H1 (cell line): ENCODE data around the gene TNNI3. TPM values are rescaled to one million over a fixed set of nuclear protein-coding genes. Genes with fewer than 3 reads are reported as not detected.

ENCODE experiments used
- CTCF ChIA-PET: fragments of 300-600 bp; sonication (Branson Sonifier 250); formaldehyde crosslinking; loops from one replicate; lab custom pipeline; 2021; ENCODE audit not compliant: partially characterized antibody; lab: Charles Lee
- POLR2A ChIA-PET: fragments of 300-600 bp; sonication (Branson Sonifier 250); formaldehyde crosslinking; loops from one replicate; lab custom pipeline; 2021; ENCODE audit warnings: inconsistent platforms; ENCODE audit not compliant: partially characterized antibody; lab: Charles Lee
- DNase-seq, 2 experiments: peaks; one replicate each; pipeline versions ENCODE4 v3.0.0 to v3.0.0-alpha.2; 2010 to 2022; ENCODE audit warnings: low spot score in 2 of 2, low read depth in 1 of 2, mixed read lengths in 1 of 2
- FAIRE-seq: peaks from 2 replicates; lab custom pipeline; 2011; peaks lifted over from hg19 to GRCh38; lab: Jason Lieb, UNC
- H2AFZ ChIP-seq: 2 replicates; pipeline ENCODE4 v1.8.1; 2012; ENCODE audit warnings: low read length, inconsistent platforms
- H2AK5ac ChIP-seq: 2 replicates; pipeline ENCODE4 v1.6.1; 2013; ENCODE audit warnings: low read depth, low read length
- H2BK120ac ChIP-seq: replicated peaks from 2 replicates; pipeline ENCODE3; 2013; ENCODE audit warnings: low read depth, low read length, inconsistent platforms
- H2BK12ac ChIP-seq: 2 replicates; pipeline ENCODE4 v1.6.1; 2013; ENCODE audit warnings: low read depth, low read length
- H2BK15ac ChIP-seq: 2 replicates; pipeline ENCODE4 v1.6.1; 2013; ENCODE audit warnings: low read length
- H2BK20ac ChIP-seq: 2 replicates; pipeline ENCODE4 v1.6.1; 2013; ENCODE audit warnings: low read length
- H2BK5ac ChIP-seq: 2 replicates; pipeline ENCODE4 v1.6.1; 2013; ENCODE audit warnings: low read depth, low read length
- H3K14ac ChIP-seq: 2 replicates; pipeline ENCODE4 v1.6.1; 2013; ENCODE audit warnings: inconsistent platforms; ENCODE audit not compliant: insufficient read length
- H3K18ac ChIP-seq: 2 replicates; pipeline ENCODE4 v1.6.1; 2013; ENCODE audit warnings: low read length; ENCODE audit errors: extremely low read depth
- H3K23ac ChIP-seq: 2 replicates; pipeline ENCODE4 v1.6.1; 2013; ENCODE audit warnings: inconsistent platforms; ENCODE audit not compliant: insufficient read length
- H3K23me2 ChIP-seq: 2 replicates; pipeline ENCODE4 v1.6.1; 2013; ENCODE audit warnings: low read depth, low read length
- H3K27ac ChIP-seq: 2 replicates; pipeline ENCODE4 v1.6.1; 2011; ENCODE audit warnings: low read depth, low read length, inconsistent platforms
- H3K27me3 ChIP-seq, 4 experiments: replicated peaks in 1 of 4; 1 replicate in 1 of 4; 2 replicates in 3 of 4; pipeline versions ENCODE4 v1.6.1 to v1.8.1; 2011 to 2013; ENCODE audit warnings: low read length in 3 of 4, mild to moderate bottlenecking in 3 of 4, inconsistent platforms in 2 of 4, mixed read lengths in 2 of 4, moderate library complexity in 1 of 4; ENCODE audit not compliant: control insufficient read depth in 3 of 4, insufficient read depth in 3 of 4; ENCODE audit errors: extremely low read depth in 1 of 4
- H3K36me3 ChIP-seq, 4 experiments: 2 replicates each; pipeline versions ENCODE4 v1.6.1 to v1.8.1; 2011 to 2013; ENCODE audit warnings: mild to moderate bottlenecking in 4 of 4, low read length in 3 of 4, moderate library complexity in 2 of 4, control low read depth in 1 of 4, inconsistent platforms in 1 of 4; ENCODE audit not compliant: insufficient read depth in 4 of 4, control insufficient read depth in 2 of 4
- H3K4ac ChIP-seq: replicated peaks from 2 replicates; pipeline ENCODE3; 2013; ENCODE audit warnings: low read length, low read depth, mixed read lengths, inconsistent platforms; ENCODE audit not compliant: insufficient read length
- H3K4me1 ChIP-seq, 4 experiments: replicated peaks in 1 of 4; 1 replicate in 1 of 4; 2 replicates in 3 of 4; pipeline versions ENCODE4 v1.6.1 to v1.8.1; 2011 to 2013; ENCODE audit warnings: low read length in 3 of 4, inconsistent platforms in 2 of 4, mixed read lengths in 1 of 4; ENCODE audit not compliant: insufficient read depth in 4 of 4, control insufficient read depth in 3 of 4
- H3K4me2 ChIP-seq, 2 experiments: 2 replicates each; pipeline versions ENCODE4 v1.6.1 to v1.8.1; 2011 to 2013; ENCODE audit warnings: low read depth in 2 of 2, low read length in 2 of 2, control low read depth in 1 of 2, inconsistent platforms in 1 of 2, mild to moderate bottlenecking in 1 of 2; ENCODE audit not compliant: insufficient read depth in 1 of 2
- H3K4me3 ChIP-seq, 4 experiments: fragments of 200-600, 300-600 bp in 1 of 4; sonication (generic), shearing (Covaris generic), sonication (Bioruptor Twin) in 1 of 4; 2 replicates each; pipeline versions ENCODE4 v1.5.1 to v1.8.1; 2011 to 2016; ENCODE audit warnings: low read length in 4 of 4, low read depth in 3 of 4, control low read depth in 2 of 4, inconsistent platforms in 2 of 4, mild to moderate bottlenecking in 2 of 4, mixed read lengths in 1 of 4, moderate library complexity in 1 of 4; ENCODE audit not compliant: insufficient read depth in 2 of 4; ENCODE audit errors: extremely low read depth in 1 of 4
- H3K56ac ChIP-seq: replicated peaks from 2 replicates; pipeline ENCODE3; 2013; ENCODE audit warnings: low read depth, mild to moderate bottlenecking, mixed read lengths, low read length, inconsistent platforms; ENCODE audit not compliant: insufficient read length
- H3K79me1 ChIP-seq: 2 replicates; pipeline ENCODE4 v1.6.1; 2013; ENCODE audit warnings: low read depth, low read length, control low read depth
- H3K79me2 ChIP-seq, 2 experiments: 2 replicates each; pipeline versions ENCODE4 v1.6.1 to v1.8.1; 2012 to 2013; ENCODE audit warnings: low read length in 2 of 2, mild to moderate bottlenecking in 2 of 2, inconsistent platforms in 1 of 2; ENCODE audit not compliant: insufficient read depth in 2 of 2, control insufficient read depth in 1 of 2
- H3K9ac ChIP-seq, 4 experiments: replicated peaks in 1 of 4; 1 replicate in 1 of 4; 2 replicates in 3 of 4; pipeline versions ENCODE4 v1.6.1 to v1.8.1; 2011 to 2013; ENCODE audit warnings: low read depth in 3 of 4, low read length in 3 of 4, control low read depth in 2 of 4, mild to moderate bottlenecking in 2 of 4, moderate library complexity in 2 of 4, inconsistent platforms in 1 of 4; ENCODE audit errors: extremely low read depth in 1 of 4
- H3K9me3 ChIP-seq, 2 experiments: 2 replicates each; pipeline versions ENCODE4 v1.6.1 to v1.8.1; 2012 to 2013; ENCODE audit warnings: mild to moderate bottlenecking in 2 of 2, moderate library complexity in 2 of 2, control low read depth in 1 of 2, inconsistent platforms in 1 of 2, low read depth in 1 of 2, low read length in 1 of 2, mixed read lengths in 1 of 2; ENCODE audit not compliant: insufficient read depth in 2 of 2
- H4K20me1 ChIP-seq, 2 experiments: replicated peaks in 1 of 2; 2 replicates each; pipeline versions ENCODE3 to v1.8.1; 2011 to 2013; ENCODE audit warnings: inconsistent platforms in 2 of 2, low read length in 2 of 2, mild to moderate bottlenecking in 1 of 2; ENCODE audit not compliant: insufficient read depth in 2 of 2, control insufficient read depth in 1 of 2
- H4K5ac ChIP-seq: 2 replicates; pipeline ENCODE4 v1.6.1; 2013; ENCODE audit warnings: low read length, low read depth, mixed read lengths, inconsistent platforms; ENCODE audit not compliant: insufficient read length
- H4K8ac ChIP-seq: 2 replicates; pipeline ENCODE4 v1.8.0; 2013; ENCODE audit warnings: mild to moderate bottlenecking, moderate library complexity, low read length, inconsistent platforms; ENCODE audit not compliant: insufficient read depth; ENCODE audit errors: extremely low read depth
- H4K91ac ChIP-seq: replicated peaks from 2 replicates; pipeline ENCODE3; 2013; ENCODE audit warnings: low read length, mixed read lengths, inconsistent platforms; ENCODE audit not compliant: insufficient read length
- CEBPB ChIP-seq: IDR thresholded peaks from 2 replicates; pipeline ENCODE4 v1.6.1; 2012; ENCODE audit warnings: low read depth, low read length
- KDM5A ChIP-seq: fragments of 200-600 bp; IDR thresholded peaks from 2 replicates; pipeline ENCODE4 v1.7.1; 2012; ENCODE audit warnings: mild to moderate bottlenecking, low read length, inconsistent platforms, mixed read lengths
- POLR2AphosphoS5 ChIP-seq: IDR thresholded peaks from 2 replicates; pipeline ENCODE4 v1.6.1; 2011; ENCODE audit warnings: low read depth, low read length
- SIX5 ChIP-seq: IDR thresholded peaks from 2 replicates; pipeline ENCODE4 v1.6.1; 2011; ENCODE audit warnings: mild to moderate bottlenecking, low read depth, low read length
- SP2 ChIP-seq: IDR thresholded peaks from 2 replicates; pipeline ENCODE4 v1.6.1; 2012; ENCODE audit warnings: mild to moderate bottlenecking, low read length, inconsistent platforms
- TBP ChIP-seq: IDR thresholded peaks from 2 replicates; pipeline ENCODE4 v1.6.1; 2011; ENCODE audit warnings: low read depth, low read length, improper control_type of control experiment
- WGBS, 2 experiments: shearing (Covaris generic) in 1 of 2; methylation state at CpG; one replicate each; pipeline versions ENCODE4 v1.1.6 to v1.1.7; 2013 to 2015; ENCODE audit warnings: low lambda C conversion rate in 2 of 2, mixed read lengths in 2 of 2, inconsistent platforms in 1 of 2, low coverage in 1 of 2, missing lambda C conversion rate in 1 of 2; ENCODE audit not compliant: insufficient replicate concordance in 2 of 2, insufficient coverage in 1 of 2, insufficient read length in 1 of 2; ENCODE audit errors: extremely low coverage in 1 of 2, missing lambda C conversion rate in 1 of 2; 5-methylcytosine and 5-hydroxymethylcytosine counted together
- polyA plus RNA-seq, 7 experiments: library from polyadenylated mRNA; depleted of rRNA in 3 of 7; stranded (reverse) in 5 of 7; unstranded in 2 of 7; fragments of >200 nt in 5 of 7; fragments of 200-250 nt in 2 of 7; gene quantifications; 1 replicate in 5 of 7; 2 replicates in 1 of 7; 4 replicates in 1 of 7; pipeline versions ENCODE4 v1.2.1 to v1.2.3, GENCODE V29; 2011 to 2013; ENCODE audit warnings: missing spikeins in 2 of 7, mixed read lengths in 2 of 7
- total RNA-seq: library from RNA; stranded (reverse); fragmentation: NEBNext Ultra II Directional; extraction: Animal tissue kit (Norgen Biotek cat#: 25700); gene quantifications from 2 replicates; pipeline ENCODE4 v1.2.1, GENCODE V29; 2021
- TF ChIP-seq, protein P1 (sequence below): IDR thresholded peaks from 2 replicates; pipeline ENCODE4 v1.6.1; 2011; ENCODE audit warnings: low read length, improper control_type of control experiment

Gene TNNI3
- total and polyA plus RNA-seq, 2 of the 8 experiments (the other 6 are each of a cell fraction or from before 2014, with no cell fraction given): 16.9 to 56.0 TPM

DNA sequence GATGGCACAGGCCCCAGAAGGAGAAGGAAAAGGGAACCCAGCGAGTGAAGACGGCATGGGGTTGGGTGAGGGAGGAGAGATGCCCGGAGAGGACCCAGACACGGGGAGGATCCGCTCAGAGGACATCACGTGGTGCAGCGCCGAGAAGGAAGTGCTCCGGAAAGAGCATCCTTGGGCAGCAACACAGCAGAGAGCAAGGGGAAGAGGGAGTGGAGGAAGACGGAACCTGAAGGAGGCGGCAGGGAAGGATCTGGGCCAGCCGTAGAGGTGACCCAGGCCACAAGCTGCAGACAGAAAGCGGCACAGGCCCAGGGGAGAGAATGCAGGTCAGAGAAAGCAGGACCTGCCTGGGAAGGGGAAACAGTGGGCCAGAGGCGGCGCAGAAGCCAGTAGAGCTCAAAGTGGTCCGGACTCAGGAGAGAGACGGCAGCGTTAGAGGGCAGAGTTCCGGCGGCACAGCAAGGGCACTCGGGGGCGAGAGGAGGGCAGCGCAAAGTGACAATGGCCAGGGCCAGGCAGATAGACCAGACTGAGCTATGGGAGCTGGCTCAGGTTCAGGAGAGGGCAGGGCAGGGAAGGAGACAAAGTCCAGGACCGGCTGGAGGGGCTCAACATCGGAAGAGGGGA is 41.2 kb downstream of the TNNI3 start:
- no peak overlapping the region for H2BK120ac ChIP-seq
- TF ChIP-seq SIX5 (no peak), SP2 (no peak), KDM5A (no peak), POLR2AphosphoS5 (no peak), CEBPB (no peak), TBP (no peak)
- TF ChIP-seq, protein P1, sequence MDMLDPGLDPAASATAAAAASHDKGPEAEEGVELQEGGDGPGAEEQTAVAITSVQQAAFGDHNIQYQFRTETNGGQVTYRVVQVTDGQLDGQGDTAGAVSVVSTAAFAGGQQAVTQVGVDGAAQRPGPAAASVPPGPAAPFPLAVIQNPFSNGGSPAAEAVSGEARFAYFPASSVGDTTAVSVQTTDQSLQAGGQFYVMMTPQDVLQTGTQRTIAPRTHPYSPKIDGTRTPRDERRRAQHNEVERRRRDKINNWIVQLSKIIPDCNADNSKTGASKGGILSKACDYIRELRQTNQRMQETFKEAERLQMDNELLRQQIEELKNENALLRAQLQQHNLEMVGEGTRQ: peak; percentile 78

More for the DNA sequence above, 41.2 kb downstream of the TNNI3 start:
- H3K9ac ChIP-seq: peak overlapping the region; percentile 56 to 93 (median 65)
- H4K5ac ChIP-seq: no peak overlapping the region
- WGBS, 2 experiments: 16% methylated on average over 25 of the region's 25 CpGs; no CpG with 5 or more reads in 1 of the 2 experiments
- POLR2A ChIA-PET: interaction anchor here (0.9 to 6.4 kb wide), 9 partner anchors 10 to 335 kb away, joined by 3 to 72 read pairs (median 8); partner anchors contain the start of gene HSPBP1
- DNase-seq (peak in 1 of 2 experiments; percentile 59), FAIRE-seq (no peak)
- H3K23ac ChIP-seq: peak overlapping the region; percentile 36
- peak overlapping the region; percentile 96 to 98 for H3K4me2 ChIP-seq
- no peaks in the 10 kb centered on the region for H3K9me3 ChIP-seq
- H3K27ac ChIP-seq: no peak overlapping the region
- peak overlapping the region; percentile 83 to 92 (median 87) for H3K4me3 ChIP-seq
- H3K4ac ChIP-seq: no peak overlapping the region
- no peaks in the 10 kb centered on the region for H3K27me3 ChIP-seq
- no peak overlapping the region for H3K56ac ChIP-seq
- H3K23me2 ChIP-seq: peaks cover 17% of the 10 kb centered on the region
- no peak overlapping the region for H2AFZ ChIP-seq
- H4K8ac ChIP-seq: no peak overlapping the region; the same call in 1 of the 2 replicates
- no peak overlapping the region for H2BK20ac ChIP-seq
- H2AK5ac ChIP-seq: no peak overlapping the region
- H4K91ac ChIP-seq: no peak overlapping the region
- peaks cover 0 to 33% of the 10 kb centered on the region in 2 experiments; a peak in 2 of 4 replicates for H3K79me2 ChIP-seq
- H2BK12ac ChIP-seq: no peak overlapping the region
- peaks cover 0 to 26% (median 17%) of the 10 kb centered on the region in 4 experiments; a peak in 5 of 7 replicates for H3K4me1 ChIP-seq
- H2BK5ac ChIP-seq: no peak overlapping the region
- H4K20me1 ChIP-seq: peaks cover 20 to 25% of the 10 kb centered on the region in 2 experiments
- H3K14ac ChIP-seq: no peak overlapping the region
- peaks cover 0 to 4% (median 0%) of the 10 kb centered on the region in 4 experiments; a peak in 1 of 8 replicates for H3K36me3 ChIP-seq
- H3K18ac ChIP-seq: no peak overlapping the region; the same call in 1 of the 2 replicates
- CTCF ChIA-PET: interaction anchor here (0.9 to 3.7 kb wide), 10 partner anchors 10 to 49 kb away, joined by 3 to 15 read pairs (median 4); no protein-coding TSS in a partner anchor
- peaks cover 32% of the 10 kb centered on the region for H3K79me1 ChIP-seq
- 0 out of 2 replicates have a peak overlapping the region, but pooled peaks have one; percentile 88 for H2BK15ac ChIP-seq
